ENCODE data around the gene DUSP28. TPM values are rescaled to one million over a fixed set of nuclear protein-coding genes. Genes with fewer than 3 reads are reported as not detected.
"Not testable (repeated sequence)": the region's sequence is repeated elsewhere in the genome, so short reads cannot be mapped to it uniquely, and the experiment has no call there.

The DUSP28 gene
- total RNA-seq, 2 donors from 2014 or later = 3.9 to 5.3 TPM

GRCh38 chr2:240538031-240538780 is 22.0 kb upstream of the DUSP28 start:
- H3K4me1 ChIP-seq = no peaks in the 10 kb centered on the region
- no peak overlapping the region for H3K4me3 ChIP-seq
- no peak overlapping the region for H3K9ac ChIP-seq (ENCODE audit: low read depth in 2 of 2, low read length in 2 of 2)
- no peak for DNase-seq
- no peak for TF ChIP-seq CTCF (IDR thresholded peaks at IDR 0.05)
- no peaks in the 10 kb centered on the region for H3K36me3 ChIP-seq
- H3K27me3 ChIP-seq = no peaks in the 10 kb centered on the region
- H3K27ac ChIP-seq = no peak overlapping the region
- no peaks in the 10 kb centered on the region for H3K9me3 ChIP-seq
- intact Hi-C loops (cut with DNase I) = no loop called here

DNA sequence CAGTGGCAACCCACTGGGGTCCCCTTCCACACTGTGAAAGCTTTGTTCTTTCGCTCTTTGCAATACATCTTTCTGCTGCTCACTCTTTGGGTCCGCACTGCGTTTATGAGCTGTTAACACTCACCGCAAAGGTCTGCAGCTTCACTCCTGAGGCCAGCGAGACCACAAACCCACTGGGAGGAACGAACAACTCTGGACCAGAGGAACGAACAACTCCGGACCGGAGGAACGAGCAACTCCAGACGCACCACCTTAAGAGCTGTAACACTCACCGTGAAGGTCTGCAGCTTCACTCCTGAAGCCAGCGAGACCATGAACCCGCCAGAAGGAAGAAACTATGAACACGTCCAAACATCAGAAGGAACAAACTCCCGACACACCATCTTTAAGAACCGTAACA is 21.1 kb upstream of the DUSP28 start:
- H3K9ac ChIP-seq (ENCODE audit: low read depth in 2 of 2, low read length in 2 of 2); DNase-seq; H3K36me3 ChIP-seq; H3K27me3 ChIP-seq; intact Hi-C loops (cut with DNase I); H3K4me3 ChIP-seq; H3K4me1 ChIP-seq; H3K9me3 ChIP-seq; H3K27ac ChIP-seq: not testable (repeated sequence)

DNA sequence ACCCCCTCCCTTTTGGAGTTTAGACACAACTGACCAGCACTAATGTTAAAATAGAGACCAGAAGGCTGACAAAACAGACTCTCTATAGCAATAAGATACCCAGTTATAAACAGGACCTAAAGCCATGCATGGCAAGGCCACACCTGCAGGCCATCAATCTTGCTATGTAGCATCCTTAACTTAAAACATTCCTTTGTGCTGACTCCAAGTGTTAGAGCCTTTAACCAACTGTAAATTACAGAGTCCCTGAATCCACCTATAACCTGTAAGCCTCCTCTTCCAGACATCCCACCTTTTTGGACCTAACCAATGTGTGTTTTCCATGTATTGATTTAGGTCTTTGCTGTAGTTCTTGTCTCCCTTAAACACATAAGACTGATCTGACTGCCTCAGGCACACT is 20.3 kb upstream of the DUSP28 start:
- Histone ChIP-seq H3K27me3 (no peaks in the 10 kb centered on the region), H3K4me3 (no peak overlapping the region), H3K9ac (ENCODE audit: low read depth in 2 of 2, low read length in 2 of 2) (no peak overlapping the region), H3K36me3 (no peaks in the 10 kb centered on the region), H3K9me3 (no peaks in the 10 kb centered on the region), H3K4me1 (no peaks in the 10 kb centered on the region), H3K27ac (no peak overlapping the region)
- DNase-seq = no peak
- intact Hi-C loops (cut with DNase I) = no loop called here
- TF ChIP-seq CTCF (IDR thresholded peaks at IDR 0.05) = no peak

- H3K36me3 ChIP-seq = peaks cover 3% of the 10 kb centered on the region
- no peaks in the 10 kb centered on the region for H3K4me1 ChIP-seq
- no peak for DNase-seq
- H3K27ac ChIP-seq = no peak overlapping the region
- H3K9ac ChIP-seq (ENCODE audit: low read depth in 2 of 2, low read length in 2 of 2) = no peak overlapping the region
- H3K9me3 ChIP-seq = no peaks in the 10 kb centered on the region
- no peak overlapping the region for H3K4me3 ChIP-seq
- intact Hi-C loops (cut with DNase I) = no loop called here
- no peak for TF ChIP-seq CTCF (IDR thresholded peaks at IDR 0.05)
- no peaks in the 10 kb centered on the region for H3K27me3 ChIP-seq
Observed at GRCh38 chr2:240551288-240551687, 8.9 kb upstream of the DUSP28 start.

DNA sequence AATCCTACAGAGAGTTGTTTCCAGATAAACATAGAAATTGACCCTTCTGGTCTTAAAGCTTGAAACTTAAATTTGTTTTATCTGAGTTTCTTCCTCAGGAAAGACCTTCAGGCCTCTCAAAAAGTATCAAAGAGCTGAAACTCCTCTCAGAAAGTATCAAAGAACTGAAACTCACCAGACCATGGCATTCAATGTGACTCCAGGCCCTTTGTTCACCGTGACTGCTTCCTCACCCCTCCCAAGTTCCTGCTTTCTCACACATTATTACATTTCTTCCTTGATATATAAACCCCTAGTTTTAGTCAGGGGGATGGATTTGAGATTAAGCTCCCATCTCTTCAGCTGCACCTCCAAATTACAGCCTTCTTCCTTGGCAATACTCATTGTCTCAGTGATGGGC is 8.3 kb upstream of the DUSP28 start:
- no peaks in the 10 kb centered on the region for H3K27me3 ChIP-seq
- H3K4me3 ChIP-seq = no peak overlapping the region
- no peaks in the 10 kb centered on the region for H3K4me1 ChIP-seq
- H3K9ac ChIP-seq (ENCODE audit: low read depth in 2 of 2, low read length in 2 of 2) = no peak overlapping the region
- no peaks in the 10 kb centered on the region for H3K9me3 ChIP-seq
- TF ChIP-seq CTCF (IDR thresholded peaks at IDR 0.05) = no peak
- peaks cover 3% of the 10 kb centered on the region for H3K36me3 ChIP-seq
- intact Hi-C loops (cut with DNase I) = no loop called here
- DNase-seq = no peak
- H3K27ac ChIP-seq = no peak overlapping the region

DNA sequence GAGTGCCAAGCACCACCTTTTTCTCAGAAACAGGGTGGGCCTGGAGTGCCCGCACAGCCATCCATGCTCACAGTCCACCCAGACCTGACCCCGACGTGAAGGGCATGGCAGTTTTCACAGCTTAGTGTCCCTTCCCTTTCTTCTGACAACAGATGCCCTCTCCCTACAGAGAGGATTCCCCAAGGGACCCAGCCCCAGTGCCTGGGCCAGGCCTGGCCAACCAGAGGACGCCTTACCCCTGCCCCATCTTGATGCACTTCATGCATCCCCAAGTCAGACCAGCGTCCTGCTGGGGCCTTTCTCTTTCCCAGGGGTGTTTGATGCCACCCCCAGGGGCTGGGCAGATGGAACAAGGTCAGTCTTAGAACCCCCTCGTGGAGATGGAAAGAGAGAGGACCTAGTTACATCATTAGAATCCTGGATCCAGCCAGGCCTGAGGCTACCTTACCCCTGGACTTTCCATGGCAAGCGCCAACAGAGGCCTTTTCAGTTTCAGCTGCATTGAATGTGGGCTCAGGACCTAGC is 6.1 kb upstream of the DUSP28 start:
- no peak overlapping the region for H3K4me3 ChIP-seq
- intact Hi-C loops (cut with DNase I) = no loop called here
- H3K4me1 ChIP-seq = peaks cover 12% of the 10 kb centered on the region
- no peaks in the 10 kb centered on the region for H3K27me3 ChIP-seq
- H3K27ac ChIP-seq = no peak overlapping the region
- no peak for TF ChIP-seq CTCF (IDR thresholded peaks at IDR 0.05)
- H3K9ac ChIP-seq (ENCODE audit: low read depth in 2 of 2, low read length in 2 of 2) = no peak overlapping the region
- H3K36me3 ChIP-seq = peaks cover 3% of the 10 kb centered on the region
- no peak for DNase-seq
- H3K9me3 ChIP-seq = no peaks in the 10 kb centered on the region
